ES-I3 (cell line): ENCODE data around the gene FLYWCH2.
A peak's percentile ranks its signal among the peaks of the same experiment; 100 is the strongest.

Source experiments
- H3K36me3 ChIP-seq: 2 replicates; pipeline ENCODE4 v1.6.1; 2013; ENCODE audit warnings: mild to moderate bottlenecking, low read length, control low read depth, moderate library complexity; ENCODE audit not compliant: insufficient read depth
- H3K4me1 ChIP-seq: 2 replicates; pipeline ENCODE4 v1.6.1; 2013; ENCODE audit warnings: mild to moderate bottlenecking, control low read depth, low read length; ENCODE audit not compliant: insufficient read depth
- H3K9ac ChIP-seq: 2 replicates; pipeline ENCODE4 v1.6.1; 2013; ENCODE audit warnings: low read depth, mild to moderate bottlenecking, low read length, moderate library complexity
- H3K9me3 ChIP-seq: 2 replicates; pipeline ENCODE4 v1.6.1; 2013; ENCODE audit warnings: mild to moderate bottlenecking, low read length, moderate library complexity; ENCODE audit not compliant: control insufficient read depth, insufficient read depth

Gene FLYWCH2, protein sequence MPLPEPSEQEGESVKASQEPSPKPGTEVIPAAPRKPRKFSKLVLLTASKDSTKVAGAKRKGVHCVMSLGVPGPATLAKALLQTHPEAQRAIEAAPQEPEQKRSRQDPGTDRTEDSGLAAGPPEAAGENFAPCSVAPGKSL

DNA sequence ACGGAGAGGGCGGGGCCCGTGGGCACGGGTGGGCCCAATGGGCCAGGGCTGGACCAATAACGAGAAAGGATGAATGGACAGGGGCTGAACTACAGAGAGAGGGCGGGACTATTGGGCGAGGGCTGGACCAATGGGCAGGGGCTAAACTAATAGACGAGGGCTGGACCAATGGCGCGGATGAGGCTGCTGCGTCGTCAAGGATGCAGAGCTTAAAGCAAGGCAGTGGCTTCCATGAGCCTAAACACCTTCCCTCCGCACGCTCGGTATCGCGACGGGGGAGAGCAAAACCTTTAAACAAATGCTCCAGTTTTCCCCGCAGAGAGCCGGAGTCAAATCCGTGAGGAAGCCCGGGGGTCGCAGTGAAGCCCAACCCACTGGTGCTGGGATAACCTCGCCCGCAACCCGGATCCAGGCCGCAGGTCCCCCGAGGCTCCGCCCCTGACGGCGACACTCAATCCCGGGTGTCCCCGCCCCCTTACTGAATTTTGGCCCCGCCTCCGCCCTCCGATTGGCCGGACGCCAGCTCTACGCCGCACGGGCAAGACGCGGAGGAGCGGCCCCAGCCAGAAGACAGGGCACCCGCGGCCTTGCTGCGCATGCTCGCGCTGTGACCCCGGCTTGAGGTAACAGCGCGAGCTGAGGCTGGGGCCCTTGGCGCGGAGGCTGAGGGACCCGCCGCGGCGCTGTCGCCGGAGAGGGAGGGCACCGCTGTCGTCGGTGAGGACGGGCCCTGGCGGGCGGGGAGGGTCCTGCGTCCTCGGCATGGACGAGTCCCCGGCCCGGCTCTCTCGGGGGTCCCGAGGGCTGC is at the start of gene FLYWCH2:
FLYWCH2 (plus strand) TSS at position 566 of the 808 bp plus-strand sequence. CDS start 13,235 bp downstream, outside the sequence.
- Histone ChIP-seq H3K9me3 (peaks cover 7% of the 10 kb centered on the region; the same call in 1 of the 2 replicates), H3K9ac (peak within 1 kb of the TSS; percentile 100), H3K4me1 (no peaks in the 10 kb centered on the region), H3K36me3 (no peaks in the 10 kb centered on the region)

DNA sequence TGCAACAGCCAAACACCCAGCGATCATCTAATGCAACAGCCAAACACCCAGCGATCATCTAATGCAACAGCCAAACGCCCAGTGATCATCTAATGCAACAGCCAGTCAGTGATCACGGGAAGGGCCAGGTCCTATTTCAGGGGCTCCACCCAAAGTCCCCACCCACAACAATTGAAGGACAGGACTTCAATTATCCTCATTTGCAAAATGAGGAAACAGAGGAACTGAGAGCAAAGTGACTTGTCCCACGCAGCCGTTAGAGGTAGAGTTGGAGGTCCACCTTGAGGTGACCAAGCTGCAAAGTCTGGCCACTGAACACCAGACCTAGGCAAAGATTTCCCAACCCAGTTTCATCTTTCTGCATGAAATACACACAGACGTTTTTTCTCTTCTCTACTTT is 49.2 kb upstream of the FLYWCH2 start:
- no peaks in the 10 kb centered on the region for H3K36me3 ChIP-seq
- no peaks in the 10 kb centered on the region for H3K9me3 ChIP-seq
- peaks cover 11% of the 10 kb centered on the region for H3K4me1 ChIP-seq
- no peak overlapping the region for H3K9ac ChIP-seq

DNA sequence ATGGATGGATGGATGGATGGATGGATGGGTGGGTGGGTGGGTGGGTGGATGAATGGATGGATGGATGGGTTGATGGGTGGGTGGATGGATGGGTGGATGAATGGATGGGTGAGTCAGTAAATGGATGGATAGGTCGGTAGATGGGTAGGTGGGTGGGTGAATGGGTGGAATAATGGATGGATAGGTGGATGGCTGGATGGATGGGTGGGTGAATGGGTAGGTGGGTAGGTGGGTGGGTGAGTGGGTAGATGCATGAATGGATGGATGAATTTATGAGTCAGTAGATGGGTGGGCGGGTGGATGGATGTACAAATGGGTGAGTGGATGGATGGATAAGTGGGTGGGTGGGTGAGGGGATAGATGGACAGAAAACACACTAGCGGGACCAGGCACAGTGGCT is 48.0 kb upstream of the FLYWCH2 start:
- Histone ChIP-seq H3K4me1 (peaks cover 16% of the 10 kb centered on the region), H3K36me3 (no peaks in the 10 kb centered on the region), H3K9me3 (no peaks in the 10 kb centered on the region), H3K9ac (no peak overlapping the region)

DNA sequence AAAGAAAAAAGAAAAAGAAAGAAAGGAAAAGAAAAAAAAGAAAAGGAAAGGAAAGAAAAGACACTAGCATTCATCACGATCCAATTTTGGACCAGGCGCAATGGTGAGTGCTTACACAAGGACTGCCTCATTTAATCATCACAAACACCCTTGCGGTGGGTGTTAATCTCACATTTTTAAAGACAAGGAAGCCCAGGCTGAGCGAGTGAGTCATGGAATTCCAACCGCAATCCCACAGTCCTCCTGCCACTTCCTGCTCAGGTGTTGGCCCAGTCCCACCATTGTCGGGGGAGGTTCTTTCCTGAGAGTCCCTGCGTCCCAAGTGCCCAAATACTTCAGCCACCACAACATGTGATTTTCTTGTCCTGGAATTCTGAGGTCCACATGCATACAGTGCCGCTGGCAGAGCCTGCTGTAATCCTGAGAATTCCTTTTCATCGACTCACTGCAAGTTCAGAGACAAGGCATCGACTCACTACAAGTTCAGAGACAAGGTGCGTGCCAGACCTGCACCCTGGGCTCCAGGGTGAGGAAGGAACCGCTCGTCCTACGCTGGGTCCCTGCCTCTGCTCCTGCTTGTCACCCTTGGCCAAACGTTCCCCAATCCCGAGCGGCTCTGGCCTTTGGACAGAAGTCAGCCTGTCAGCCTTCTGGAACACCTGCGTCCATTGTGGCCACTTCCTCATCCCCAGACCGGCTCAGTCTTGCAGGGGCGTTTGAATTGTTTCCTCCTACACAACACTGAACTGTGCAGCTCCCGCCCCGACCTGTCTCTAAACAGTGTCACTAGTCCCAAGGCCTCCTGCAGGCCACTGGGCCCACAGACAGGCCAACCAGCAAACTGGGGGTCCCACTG is 47.1 kb upstream of the FLYWCH2 start:
- H3K9me3 ChIP-seq, result no peaks in the 10 kb centered on the region
- H3K9ac ChIP-seq, result peak overlapping the region; percentile 10; the same call in 1 of the 2 replicates
- H3K4me1 ChIP-seq, result peaks cover 16% of the 10 kb centered on the region
- H3K36me3 ChIP-seq, result no peaks in the 10 kb centered on the region

DNA sequence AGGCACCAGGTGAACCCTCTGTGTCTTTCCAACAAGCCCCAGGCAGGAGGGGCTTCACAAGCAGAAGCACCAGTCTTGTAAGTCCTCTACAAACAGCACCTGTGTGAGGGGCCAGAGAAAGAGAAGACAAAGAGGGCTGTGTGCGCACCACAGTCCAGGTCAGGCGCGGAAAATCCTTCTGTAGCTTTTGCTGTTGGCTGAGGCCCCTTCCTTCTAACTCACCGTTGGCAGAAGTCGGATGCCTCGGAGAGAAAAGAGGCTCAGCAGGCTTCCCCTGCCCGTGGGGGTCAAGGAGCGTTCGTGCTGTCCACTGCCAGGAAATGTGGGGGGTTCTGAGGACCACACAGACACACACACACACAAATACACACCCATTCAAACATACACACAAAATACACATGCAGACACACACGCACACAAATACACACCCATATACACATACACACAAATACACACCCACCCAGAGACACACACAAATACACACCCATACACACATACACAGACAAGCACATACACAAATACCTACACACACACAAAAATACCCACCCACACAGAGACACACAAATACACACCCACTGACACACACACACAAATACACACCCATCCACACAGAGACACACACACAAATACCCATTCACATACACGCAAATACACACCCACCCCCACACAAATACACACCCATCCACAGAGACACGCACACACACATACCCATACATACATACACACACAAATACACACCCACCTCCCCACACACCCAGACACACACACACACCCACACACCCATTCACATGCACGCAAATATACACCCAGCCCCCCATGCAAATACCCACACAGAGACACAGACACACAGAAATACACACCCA is 46.1 kb upstream of the FLYWCH2 start:
- H3K9ac ChIP-seq, result no peak overlapping the region
- H3K4me1 ChIP-seq, result peaks cover 16% of the 10 kb centered on the region

DNA sequence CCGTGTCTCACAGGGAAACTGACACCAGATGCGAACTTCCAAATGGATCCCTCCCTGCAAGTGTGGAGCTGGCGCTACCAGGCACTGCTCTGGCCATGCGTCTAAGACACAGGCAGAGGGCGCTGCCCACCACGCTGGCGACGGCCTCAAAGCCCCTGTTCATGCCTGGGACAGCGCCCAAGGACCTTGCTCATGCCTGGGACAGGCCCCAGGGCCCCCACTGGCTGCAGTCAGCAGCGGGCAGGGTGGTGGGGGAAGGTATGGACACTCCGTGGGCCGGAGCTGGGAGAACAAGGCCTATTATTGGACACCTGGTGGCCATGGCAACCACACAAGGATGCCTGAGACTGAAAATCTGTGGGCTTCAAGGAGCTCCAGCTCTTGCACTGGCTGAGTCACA is 44.1 kb upstream of the FLYWCH2 start:
- Histone ChIP-seq H3K9ac (no peak overlapping the region), H3K4me1 (peaks cover 16% of the 10 kb centered on the region), H3K36me3 (no peaks in the 10 kb centered on the region), H3K9me3 (no peaks in the 10 kb centered on the region)

More for the DNA sequence above, 46.1 kb upstream of the FLYWCH2 start:
- no peaks in the 10 kb centered on the region for H3K9me3 ChIP-seq
- no peaks in the 10 kb centered on the region for H3K36me3 ChIP-seq

DNA sequence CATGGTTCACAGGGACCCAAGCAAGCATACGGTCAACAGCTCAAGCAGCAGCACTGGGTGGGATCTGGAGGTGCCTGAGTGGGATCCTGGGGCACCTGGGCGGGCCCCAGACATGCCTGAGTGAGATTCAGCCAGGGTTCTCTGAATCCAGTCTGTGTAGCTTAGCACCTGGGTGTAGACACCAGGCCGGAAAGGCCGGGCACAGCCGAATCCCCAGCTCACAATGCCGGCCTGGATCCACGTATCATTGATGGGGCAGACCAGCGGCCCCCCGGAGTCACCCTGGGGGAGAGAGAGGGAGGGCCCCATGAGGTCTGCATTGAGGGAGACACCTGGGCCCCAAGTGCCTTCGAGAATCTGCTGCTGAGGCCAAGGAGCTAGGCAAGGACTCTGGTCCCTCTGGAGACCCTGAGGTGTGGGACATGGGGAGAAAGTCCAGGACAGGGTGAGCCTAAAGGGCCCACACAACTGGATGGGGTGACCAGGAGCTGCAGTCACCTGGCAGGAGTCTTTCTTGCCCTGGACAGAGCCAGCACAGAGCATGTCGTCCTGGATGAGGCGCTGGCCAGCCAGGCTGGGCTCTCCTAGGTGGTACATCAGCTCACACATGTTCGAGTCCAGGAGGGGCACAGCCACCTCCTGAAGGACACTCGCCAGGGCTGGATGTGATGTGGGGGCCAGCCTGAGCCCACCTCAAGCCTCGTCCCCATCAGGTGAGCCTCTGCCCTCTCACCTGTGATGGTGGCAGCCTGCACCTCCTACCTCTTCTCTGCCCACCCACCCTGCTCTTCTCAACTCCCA is 43.2 kb upstream of the FLYWCH2 start:
- Histone ChIP-seq H3K36me3 (no peaks in the 10 kb centered on the region), H3K4me1 (peaks cover 18% of the 10 kb centered on the region), H3K9ac (no peak overlapping the region), H3K9me3 (no peaks in the 10 kb centered on the region)

DNA sequence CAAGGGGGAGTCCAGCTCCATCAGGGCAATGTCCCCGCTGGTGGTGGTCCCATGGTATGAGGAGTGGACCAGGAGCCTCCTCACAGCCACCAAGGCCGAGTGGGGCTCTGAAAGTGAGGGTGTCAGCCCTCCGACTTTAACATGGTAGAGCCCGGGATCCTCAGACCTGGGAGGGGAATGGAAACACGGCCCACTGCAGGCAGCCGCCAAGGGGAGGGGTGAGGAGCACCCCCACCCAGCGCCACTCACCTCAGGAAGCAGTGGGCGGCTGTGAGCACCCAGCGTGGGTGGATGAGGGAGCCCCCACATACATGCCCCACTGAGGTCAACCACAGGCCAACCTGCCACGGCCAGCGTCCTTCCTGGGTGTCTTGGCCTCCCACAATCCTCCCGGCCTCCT is 42.1 kb upstream of the FLYWCH2 start:
- no peak overlapping the region for H3K9ac ChIP-seq
- H3K9me3 ChIP-seq, result no peaks in the 10 kb centered on the region
- H3K36me3 ChIP-seq, result no peaks in the 10 kb centered on the region
- peaks cover 17% of the 10 kb centered on the region for H3K4me1 ChIP-seq

DNA sequence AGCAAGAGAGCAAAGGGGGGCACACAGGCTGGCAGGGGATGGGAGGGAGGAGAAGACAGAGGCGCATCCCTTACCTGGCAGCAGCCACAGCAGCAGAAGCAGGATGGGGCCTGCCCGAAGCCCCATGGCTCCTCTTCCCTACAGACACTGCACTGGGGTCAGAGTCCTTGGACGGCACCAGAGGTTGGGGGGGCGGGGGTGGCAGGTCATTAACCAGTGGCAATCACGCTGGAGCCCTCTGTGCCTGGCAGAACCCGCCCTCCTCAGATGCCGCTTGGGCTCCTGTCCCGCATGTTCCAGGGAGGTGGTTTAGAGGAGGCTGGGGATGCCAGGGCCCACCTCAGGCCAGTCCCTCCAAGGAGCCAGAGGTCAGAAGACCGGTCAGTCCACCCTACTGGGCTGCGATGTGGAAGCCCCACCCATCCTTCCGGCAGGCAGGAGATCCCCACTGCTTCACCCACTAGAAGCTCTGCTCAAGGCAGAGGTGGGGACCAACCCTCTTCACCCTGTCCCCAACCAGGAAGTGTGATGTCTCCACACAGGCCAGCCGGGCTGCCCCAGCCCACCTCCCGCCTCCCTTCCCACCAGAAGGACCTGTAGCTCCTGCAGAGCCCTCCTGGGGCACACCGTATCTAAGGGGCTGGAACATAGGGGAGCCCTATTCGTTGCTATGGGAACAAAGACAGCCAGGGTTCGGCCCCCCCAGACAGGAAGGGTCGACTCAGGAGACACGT is 41.2 kb upstream of the FLYWCH2 start:
- H3K9ac ChIP-seq, result peak overlapping the region; percentile 9; the same call in 1 of the 2 replicates
- H3K9me3 ChIP-seq, result no peaks in the 10 kb centered on the region
- peaks cover 12% of the 10 kb centered on the region for H3K4me1 ChIP-seq
- no peaks in the 10 kb centered on the region for H3K36me3 ChIP-seq

DNA sequence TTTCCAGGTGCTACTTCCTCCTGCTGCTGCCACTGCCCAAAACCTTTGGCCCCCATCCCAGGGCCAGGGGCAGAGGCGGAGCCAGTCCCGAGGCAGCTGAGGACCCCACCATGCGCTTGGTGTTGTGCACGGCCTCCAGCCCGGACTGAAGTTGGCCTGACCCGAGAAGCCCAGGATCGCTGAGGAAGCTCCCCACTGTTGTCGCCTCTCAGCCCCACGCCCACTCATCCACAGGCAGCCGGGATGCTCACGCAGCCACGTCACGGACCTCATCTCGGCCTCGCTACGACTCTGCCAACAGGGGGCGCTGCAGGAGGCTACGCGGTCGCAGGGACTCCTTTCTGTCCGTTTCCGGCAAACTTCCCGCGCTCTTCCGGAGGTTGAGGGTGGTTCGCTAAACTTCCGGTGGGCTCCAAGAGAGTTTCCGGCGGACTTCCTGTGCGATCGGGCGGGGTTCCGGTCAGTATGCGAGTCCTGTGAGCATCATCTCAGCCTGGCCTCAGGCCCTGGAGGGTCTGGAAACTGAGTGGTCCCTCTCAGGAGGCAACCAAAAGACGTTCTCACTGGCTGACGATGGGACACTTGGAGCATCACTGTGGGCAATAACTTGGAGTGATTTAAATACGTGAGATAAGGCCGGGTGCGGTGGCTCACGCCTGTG is 40.5 kb upstream of the FLYWCH2 start:
- Histone ChIP-seq H3K36me3 (no peaks in the 10 kb centered on the region), H3K4me1 (peaks cover 12% of the 10 kb centered on the region), H3K9ac (peak overlapping the region; percentile 9; the same call in 1 of the 2 replicates), H3K9me3 (no peaks in the 10 kb centered on the region)

DNA sequence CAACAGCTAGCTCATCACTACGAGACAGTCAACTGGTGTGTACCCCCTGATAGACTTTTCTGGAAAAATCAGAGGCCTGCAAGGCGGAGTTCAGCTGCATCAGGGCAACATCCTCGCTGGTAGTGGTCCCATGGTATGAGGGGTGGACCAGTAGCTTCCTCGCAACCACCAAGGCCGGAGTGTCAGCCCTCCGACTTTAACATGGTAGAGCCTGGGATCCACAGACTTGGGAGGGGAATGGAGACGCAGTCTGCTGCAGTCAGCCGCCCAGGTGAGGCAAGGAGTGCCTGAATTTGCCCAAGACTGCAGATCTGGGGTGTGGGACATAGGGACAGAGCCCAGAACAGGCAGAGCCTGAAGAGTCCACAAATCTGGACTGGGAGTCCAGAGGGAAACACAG is 39.5 kb upstream of the FLYWCH2 start:
- Histone ChIP-seq H3K9me3 (no peaks in the 10 kb centered on the region), H3K36me3 (no peaks in the 10 kb centered on the region), H3K4me1 (peaks cover 12% of the 10 kb centered on the region), H3K9ac (no peak overlapping the region)

DNA sequence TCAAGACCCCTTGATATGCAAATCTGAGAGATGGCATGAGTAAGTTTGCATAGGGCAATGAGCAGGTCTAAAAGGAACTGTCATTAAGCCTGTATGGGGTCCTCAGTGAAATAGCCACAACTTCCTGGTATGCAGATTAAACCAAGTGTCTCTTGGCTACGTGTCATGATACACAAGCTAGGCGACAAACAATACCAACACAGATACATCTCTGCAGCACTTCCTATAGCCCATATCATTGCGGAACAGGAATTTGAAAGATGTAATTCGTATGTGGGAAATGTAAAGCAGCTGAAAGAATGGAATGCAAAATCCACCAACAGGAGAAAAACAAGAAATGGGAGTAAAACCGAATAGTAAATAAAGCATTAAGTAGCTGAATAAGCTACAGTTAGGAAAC is 37.9 kb upstream of the FLYWCH2 start:
- H3K4me1 ChIP-seq, result peaks cover 7% of the 10 kb centered on the region; the same call in 1 of the 2 replicates
- no peak overlapping the region for H3K9ac ChIP-seq
- no peaks in the 10 kb centered on the region for H3K36me3 ChIP-seq
- no peaks in the 10 kb centered on the region for H3K9me3 ChIP-seq
